SW 1271 (cell line): Measurements from ENCODE around the gene MRTFA.

ENCODE experiments used
- DNase-seq, 2 experiments: peaks; one replicate each; lab custom pipeline; 2025; lab: John Stamatoyannopoulos, UW

MRTFA gene

GRCh38 chr22:40463017-40463631 is 173.4 kb downstream of the MRTFA start:
- no peak for DNase-seq

- DNase-seq: no peak
These were observed 174.1 kb downstream of the MRTFA start for GRCh38 chr22:40462195-40462984.

DNA sequence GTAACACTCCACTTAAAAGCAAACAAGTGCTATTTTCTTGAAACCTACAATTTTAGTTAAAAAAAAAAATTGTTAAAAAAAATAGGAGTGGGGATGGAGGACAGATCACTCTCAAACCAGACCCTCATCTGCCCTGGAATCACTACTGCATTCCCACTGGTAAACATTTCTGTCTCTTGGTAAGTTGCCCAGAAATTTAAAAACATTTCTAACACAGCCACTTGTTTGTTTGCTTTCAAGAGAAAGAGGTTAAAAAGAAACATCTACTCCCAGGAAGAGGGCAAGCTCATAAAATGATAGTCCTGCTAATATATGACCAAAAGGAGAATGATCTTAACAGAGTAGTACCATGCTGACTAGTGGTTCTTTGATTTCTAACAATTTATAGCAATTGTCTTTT is 182.8 kb downstream of the MRTFA start:
- DNase-seq: no peak

GRCh38 chr22:40452730-40453487 is 183.6 kb downstream of the MRTFA start:
- DNase-seq: no peak

DNA sequence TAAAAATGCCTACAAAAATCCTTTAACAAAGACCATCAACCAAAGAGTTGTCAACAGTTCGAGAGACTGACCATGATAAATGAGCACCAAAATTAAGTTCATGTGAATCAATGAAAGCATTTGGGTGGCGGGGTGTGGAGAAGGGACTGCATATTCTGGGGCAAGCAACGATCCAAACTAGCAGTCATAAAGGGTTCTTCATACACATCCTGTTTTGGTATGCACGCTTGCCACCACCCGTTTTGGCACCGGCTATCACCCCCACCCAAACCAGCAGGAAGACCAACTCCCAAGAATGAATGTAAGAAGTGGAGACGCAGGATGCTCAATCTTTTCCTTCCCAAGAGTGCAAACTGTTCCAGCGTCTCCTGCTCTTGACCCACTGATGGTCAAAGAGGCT is 185.3 kb downstream of the MRTFA start:
- no peak for DNase-seq

DNA sequence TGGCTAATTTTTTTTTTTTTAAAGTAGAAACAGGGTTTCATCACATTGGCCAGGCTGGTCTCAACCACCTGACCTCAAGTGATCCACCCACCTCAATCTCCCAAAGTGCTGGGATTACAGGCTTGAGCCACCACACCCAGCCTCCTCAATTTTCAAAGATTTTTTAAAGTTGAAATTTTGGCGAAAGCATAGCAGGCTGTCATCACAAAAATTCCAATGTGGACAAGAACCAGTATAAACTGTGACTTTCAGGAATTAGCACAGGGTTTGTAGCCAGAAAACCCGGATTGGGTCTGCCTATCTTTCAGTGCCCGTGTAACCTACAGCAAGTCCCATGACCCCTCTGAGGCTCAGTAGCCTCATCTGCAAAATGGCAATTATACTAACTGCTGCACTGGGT is 185.9 kb downstream of the MRTFA start:
- DNase-seq: no peak

- DNase-seq: no peak
These were observed 186.9 kb downstream of the MRTFA start for GRCh38 chr22:40449676-40450035.

DNA sequence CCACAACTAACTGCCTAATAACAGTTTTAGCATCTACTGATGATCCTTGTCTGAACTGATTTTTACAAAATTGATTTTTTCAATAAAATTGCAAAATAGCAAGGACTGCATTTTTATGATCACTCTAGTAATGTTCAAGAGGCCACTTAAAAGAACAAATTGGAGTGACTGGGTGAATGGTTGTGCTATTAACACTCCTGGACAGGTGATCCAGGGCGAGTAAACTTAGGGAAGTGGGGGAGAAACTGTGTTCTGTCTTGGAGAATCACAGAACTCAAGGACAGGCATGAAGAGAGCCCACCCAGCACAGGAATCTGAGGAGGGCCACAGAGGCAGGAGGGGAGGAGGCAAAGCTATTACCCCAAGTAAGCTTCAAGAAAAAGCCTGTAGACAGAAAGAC is 190.3 kb downstream of the MRTFA start:
- no peak for DNase-seq

DNA sequence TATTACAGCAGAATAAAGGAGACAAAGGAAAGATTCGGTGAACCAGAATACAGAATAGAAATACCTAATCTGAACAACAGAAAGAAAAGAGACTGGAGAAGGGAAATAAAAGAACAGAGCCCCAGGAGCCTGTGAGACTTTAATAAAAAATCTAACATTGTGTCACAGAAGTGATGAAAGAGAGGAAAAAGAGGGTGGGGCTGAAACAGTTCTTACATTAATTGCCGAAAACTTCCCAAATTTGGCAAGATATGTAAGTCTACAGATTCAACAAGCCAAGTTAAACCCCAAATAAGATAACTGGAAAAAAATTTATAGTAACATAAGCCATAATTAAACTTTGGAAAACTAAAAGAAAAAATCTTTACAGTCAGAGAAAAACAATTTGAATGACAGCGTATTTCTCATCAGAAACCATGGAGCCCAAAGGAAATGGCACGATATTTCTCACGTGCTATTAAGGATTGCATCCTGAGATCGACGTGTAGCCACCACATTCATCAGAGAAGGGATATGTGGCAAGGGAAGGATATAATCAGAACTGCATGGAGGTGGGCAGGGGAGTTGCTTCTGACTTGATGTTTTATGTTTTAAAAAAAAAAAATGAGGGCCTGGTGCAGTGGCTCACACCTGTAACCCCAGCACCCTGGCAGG is 192.2 kb downstream of the MRTFA start:
- DNase-seq: no peak

DNA sequence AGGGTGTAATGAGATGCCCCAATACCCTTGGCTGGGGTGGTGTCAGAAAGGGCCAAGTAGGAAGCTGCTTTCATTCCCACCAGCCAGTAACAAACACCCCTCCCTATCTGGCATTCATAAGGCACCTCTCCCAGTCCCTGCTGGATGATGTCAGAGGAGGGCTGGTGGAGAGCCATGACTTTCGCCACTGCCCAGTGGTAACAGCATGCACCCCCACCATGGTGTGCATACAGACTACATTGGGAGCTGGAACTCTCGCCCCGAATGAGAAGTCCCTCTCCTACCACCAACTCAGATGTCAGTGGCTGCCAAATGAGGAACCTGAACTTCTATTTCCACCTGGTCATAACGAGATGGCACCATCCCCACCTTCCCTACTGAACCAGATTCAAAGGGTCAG is 192.8 kb downstream of the MRTFA start:
- no peak for DNase-seq

GRCh38 chr22:40441761-40442390 is 194.6 kb downstream of the MRTFA start:
- no peak for DNase-seq

GRCh38 chr22:40436505-40437431 is 199.8 kb downstream of the MRTFA start:
- DNase-seq: peak in 1 of 2 experiments; percentile 43

- DNase-seq: no peak
These were observed 201.8 kb downstream of the MRTFA start for GRCh38 chr22:40434745-40435144.

GRCh38 chr22:40434106-40434505 is 202.4 kb downstream of the MRTFA start:
- DNase-seq: no peak

DNA sequence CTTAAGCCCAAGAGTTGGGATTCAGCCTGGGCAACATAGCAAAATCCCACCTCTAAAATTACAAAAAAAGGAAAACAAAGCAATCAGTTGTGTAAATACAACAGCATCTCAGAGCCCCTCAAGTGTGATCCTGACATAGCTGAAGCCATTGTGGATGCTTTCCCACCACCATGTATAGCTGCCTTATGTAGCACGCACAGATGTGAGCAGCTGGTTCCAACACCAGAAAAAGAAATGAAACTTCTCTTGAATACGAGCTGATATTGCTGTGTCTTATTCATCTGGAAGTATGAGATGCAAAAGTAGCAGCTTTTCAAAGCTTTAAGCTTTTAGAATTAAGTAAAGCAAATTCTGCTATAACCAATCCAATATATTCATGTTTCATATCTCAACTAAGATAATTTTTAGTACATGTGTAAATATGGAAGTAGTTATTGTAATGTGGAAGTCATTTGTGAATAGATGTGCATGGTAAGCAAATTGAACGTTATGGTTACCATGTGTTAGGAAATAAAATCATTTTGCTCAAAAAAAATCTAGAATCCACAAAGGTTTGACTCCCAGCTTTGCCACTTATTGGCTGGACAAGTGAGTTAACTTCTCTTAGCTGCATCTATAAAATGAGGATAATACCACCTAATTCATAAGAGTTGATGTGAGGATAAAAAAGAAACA is 203.0 kb downstream of the MRTFA start:
- DNase-seq: no peak

DNA sequence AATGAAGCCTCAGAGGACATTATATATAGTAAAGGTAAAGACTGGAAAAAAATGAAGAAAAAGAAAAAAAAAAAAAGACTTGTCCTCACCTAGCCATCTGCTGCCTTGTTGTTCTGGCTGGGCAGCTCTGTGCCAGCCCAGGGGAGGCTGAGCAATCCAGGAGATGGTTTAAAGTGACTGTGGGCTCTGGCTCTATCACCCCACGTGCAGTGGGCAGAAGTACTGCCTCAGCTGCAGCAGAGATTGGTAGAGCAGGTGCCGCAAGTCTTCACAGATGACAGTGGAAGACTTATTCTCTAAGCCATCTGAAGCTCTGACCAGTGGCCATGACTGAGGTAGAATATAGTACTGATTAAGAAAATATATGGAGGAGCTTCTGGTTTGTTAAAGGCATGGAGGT is 203.9 kb downstream of the MRTFA start:
- DNase-seq: no peak

DNA sequence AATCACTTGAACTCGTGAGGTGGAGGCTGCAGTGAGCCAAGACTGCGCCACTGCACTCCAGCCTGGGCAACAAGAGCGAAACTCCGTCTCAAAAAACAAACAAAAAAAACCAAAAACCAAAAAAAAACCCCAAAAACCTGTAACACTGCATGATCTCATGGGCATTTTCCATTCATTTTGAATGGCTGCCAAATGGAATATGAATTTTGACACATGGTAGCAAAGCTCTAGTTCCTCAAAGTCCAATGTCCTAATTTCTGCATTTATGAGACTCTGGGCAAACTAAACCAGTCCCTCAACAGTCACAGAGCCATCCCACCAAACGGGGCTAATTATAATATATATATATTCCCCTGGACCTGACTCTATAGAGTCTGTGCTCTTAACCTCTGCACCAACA is 204.4 kb downstream of the MRTFA start:
- no peak for DNase-seq

DNA sequence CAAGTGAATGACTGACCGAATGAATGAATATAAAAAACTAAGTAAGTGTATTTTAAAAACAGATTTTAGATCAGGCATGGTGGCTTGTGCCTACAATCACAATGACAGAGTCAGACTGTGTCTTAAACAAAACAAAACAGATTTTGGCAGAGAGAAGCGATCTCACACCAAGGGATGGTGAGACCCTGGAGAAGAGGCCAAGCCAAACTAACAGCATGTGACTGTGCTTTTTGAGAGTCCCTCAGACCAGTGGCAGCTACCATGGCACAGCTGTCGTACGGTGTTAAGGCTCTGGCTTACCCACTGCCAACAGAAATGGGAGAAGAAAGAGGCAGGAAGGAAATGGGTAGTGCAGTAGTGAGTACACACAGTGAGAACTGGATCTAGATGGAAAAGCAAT is 205.5 kb downstream of the MRTFA start:
- no peak for DNase-seq

DNA sequence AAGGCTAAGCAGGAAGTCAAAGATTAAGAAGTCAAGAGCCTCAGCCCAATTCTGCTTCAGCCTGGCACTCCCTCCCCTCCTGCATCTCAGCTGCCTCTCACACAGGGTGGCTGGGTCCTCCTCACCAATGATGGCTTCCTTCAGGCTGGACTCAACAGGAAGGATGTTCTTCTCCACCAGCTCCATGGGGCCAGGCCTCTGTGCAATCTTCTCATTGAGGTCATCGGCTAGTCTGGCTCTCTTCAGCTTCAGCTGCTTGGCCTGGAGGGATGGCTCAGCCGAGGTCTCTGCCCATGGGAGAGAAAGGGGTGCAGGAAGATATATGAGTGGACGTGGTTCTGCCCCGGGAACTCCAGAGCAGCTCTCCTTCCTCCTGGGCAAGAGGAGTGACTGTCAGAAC is 207.0 kb downstream of the MRTFA start:
- no peak for DNase-seq

DNA sequence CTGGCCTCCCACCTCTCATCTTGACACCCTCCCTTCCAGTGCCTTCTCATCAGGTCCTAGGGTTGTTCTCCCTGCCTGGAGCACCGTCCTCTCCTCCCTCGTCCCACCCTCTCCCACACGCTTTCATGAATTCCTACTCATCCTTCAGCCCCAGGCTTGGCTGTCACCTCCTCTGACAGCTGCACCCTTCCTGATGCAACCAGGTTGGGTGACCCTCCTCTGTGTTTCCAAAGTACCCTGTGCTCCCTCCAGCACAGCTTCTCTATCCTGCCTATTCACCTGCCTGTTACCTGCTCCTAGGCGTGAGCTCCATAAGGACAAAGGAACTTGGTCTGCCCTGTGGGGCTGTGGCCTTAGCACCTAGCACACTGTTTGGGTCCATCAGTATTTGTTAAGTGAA is 207.7 kb downstream of the MRTFA start:
- no peak for DNase-seq
